Ishikawa (cell line): ENCODE results near the gene PUSL1.
A peak's percentile ranks its signal among the peaks of the same experiment; 100 is the strongest.

Experiments
- CEBPB ChIP-seq: IDR thresholded peaks from 2 replicates; pipeline ENCODE4 v1.6.1; 2012
- CREB1 ChIP-seq: IDR thresholded peaks from 2 replicates; pipeline ENCODE4 v1.6.1; 2012; ENCODE audit warnings: low read depth
- EGR1 ChIP-seq: IDR thresholded peaks from 2 replicates; pipeline ENCODE4 v1.6.1; 2012
- EP300 ChIP-seq: IDR thresholded peaks from 2 replicates; pipeline ENCODE4 v1.6.1; 2012; ENCODE audit warnings: borderline replicate concordance
- FOXM1 ChIP-seq: IDR thresholded peaks from 2 replicates; pipeline ENCODE4 v1.6.1; 2012; ENCODE audit warnings: low read depth, borderline replicate concordance
- NFIC ChIP-seq: IDR thresholded peaks from 2 replicates; pipeline ENCODE4 v1.6.1; 2012
- RAD21 ChIP-seq: IDR thresholded peaks from 2 replicates; pipeline ENCODE4 v1.6.1; 2012; ENCODE audit warnings: low read depth
- REST ChIP-seq: IDR thresholded peaks from 2 replicates; pipeline ENCODE4 v1.6.1; 2012; ENCODE audit warnings: low read depth, mild to moderate bottlenecking
- TAF1 ChIP-seq: IDR thresholded peaks from 2 replicates; pipeline ENCODE4 v1.6.1; 2012; ENCODE audit warnings: low read depth, mild to moderate bottlenecking
- TCF12 ChIP-seq: IDR thresholded peaks from 2 replicates; pipeline ENCODE4 v1.6.1; 2012; ENCODE audit warnings: low read depth
- TEAD4 ChIP-seq: IDR thresholded peaks from 2 replicates; pipeline ENCODE4 v1.6.1; 2012
- YY1 ChIP-seq: IDR thresholded peaks from 2 replicates; pipeline ENCODE4 v1.6.1; 2012; ENCODE audit warnings: low read depth
- ZBTB7A ChIP-seq: IDR thresholded peaks from 2 replicates; pipeline ENCODE4 v1.6.1; 2012; ENCODE audit warnings: low read depth
- TF ChIP-seq, protein P1 (sequence below): IDR thresholded peaks from 2 replicates; pipeline ENCODE4 v1.6.1; 2012

Gene PUSL1

GRCh38 chr1:1321477-1321876, 13.1 kb downstream of the PUSL1 start:
- TF ChIP-seq TEAD4, result no peak
- TF ChIP-seq FOXM1, result no peak

DNA sequence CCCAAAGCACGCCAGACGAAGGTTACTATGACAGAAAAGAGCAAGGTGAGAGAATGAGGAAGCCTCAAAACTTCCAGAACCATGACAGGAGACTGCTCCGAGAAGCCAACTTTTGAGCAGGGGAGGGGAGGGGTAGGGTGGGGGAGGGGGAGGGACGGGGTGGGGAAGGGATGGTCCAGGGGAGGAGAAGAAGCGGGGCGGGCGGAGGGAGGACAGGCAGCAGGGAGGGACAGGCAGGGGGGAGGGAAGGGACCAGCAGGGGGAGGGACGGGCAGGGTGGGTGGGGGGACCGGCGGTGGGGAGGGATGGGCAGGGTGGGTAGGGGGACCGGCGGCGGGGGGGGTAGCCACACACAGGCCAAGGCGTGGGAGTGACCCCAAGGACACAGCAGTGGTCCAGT, 14.0 kb downstream of the PUSL1 start:
- TF ChIP-seq EP300 (no peak), TCF12 (no peak), FOXM1 (no peak), TEAD4 (no peak), NFIC (no peak), YY1 (no peak), CREB1 (no peak), EGR1 (no peak), RAD21 (no peak), TAF1 (no peak), REST (no peak), CEBPB (no peak)
- TF ChIP-seq, protein P1, sequence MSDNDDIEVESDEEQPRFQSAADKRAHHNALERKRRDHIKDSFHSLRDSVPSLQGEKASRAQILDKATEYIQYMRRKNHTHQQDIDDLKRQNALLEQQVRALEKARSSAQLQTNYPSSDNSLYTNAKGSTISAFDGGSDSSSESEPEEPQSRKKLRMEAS, result no peak

DNA sequence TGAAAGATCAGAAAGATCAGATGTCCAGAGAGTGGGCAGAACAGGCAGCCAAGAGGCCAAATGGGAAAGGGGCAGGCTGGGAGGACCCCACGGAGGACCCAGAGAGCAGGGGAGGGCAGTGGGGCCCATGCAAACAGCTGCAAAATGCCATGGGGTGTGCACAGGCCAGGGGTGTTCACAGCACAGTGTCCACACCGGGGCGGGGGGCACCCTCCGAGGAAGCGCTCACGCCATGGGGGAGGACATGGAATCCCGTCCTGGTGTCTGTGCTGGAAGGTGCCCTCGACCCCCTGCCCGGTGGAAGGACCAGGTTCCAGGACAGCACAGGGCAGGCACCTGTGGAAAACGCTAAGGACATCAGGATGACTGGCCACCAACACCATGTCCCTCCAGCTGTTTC, 14.6 kb downstream of the PUSL1 start:
- TF ChIP-seq FOXM1, result no peak
- TF ChIP-seq ZBTB7A, result no peak
- TF ChIP-seq RAD21, result no peak
- no peak for TF ChIP-seq TAF1
- no peak for TF ChIP-seq TEAD4
- TF ChIP-seq TCF12, result no peak
- no peak for TF ChIP-seq YY1
- no peak for TF ChIP-seq EP300
- no peak for TF ChIP-seq REST
- no peak for TF ChIP-seq CEBPB
- TF ChIP-seq EGR1, result no peak
- no peak for TF ChIP-seq CREB1
- TF ChIP-seq, protein P1, result no peak

- TF ChIP-seq RAD21 (no peak), EP300 (no peak), ZBTB7A (0 out of 2 replicates have a peak, but pooled peaks have one; percentile 4)
Measured at GRCh38 chr1:1324084-1324523, 15.7 kb downstream of the PUSL1 start.

DNA sequence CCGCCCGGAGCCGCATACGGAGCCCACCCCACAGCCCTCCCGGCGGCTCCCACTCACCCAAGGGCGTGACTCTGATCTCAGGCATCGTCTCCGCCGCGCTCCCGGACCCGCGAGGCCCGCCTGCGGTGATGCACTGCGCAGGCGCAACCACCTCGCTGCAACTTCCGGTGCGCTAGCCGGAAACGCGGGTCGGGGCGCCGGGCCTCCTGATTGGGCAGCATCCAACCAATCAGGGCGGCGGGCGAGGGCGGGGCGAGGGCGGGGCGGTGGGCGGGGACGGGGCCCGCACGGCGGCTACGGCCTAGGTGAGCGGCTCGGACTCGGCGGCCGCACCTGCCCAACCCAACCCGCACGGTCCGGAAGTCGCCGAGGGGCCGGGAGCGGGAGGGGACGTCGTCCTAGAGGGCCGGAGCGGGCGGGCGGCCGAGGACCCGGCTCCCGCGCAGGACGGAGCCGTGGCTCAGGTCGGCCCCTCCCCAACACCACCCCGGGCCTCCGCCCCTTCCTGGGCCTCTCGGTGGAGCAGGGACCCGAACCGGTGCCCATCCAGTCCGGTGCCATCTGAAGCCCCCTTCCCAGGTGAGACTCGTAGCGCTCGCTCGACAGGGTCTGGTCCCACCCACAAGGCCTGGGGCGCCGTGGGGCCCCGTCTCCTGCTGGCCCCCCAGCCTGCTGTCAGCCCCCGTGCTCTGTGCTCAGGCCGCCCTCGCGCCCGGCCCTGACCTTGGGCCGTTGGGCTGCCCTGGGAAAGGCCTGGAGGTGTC, 16.3 kb downstream of the PUSL1 start, which contains the start of the genes CPTP and INTS11:
Gene CPTP (plus strand): TSS at position 279 of the 764 bp plus-strand sequence. CDS start 2,109 bp downstream, outside the sequence.
Gene INTS11 (minus strand): TSS at position 137 of the 764 bp plus-strand sequence. CDS start 52 bp downstream, at position 85.
- TF ChIP-seq TAF1 (peak; percentile 78; the same call in 1 of the 2 replicates), REST (no peak), CREB1 (peak; percentile 28; the same call in 1 of the 2 replicates), TCF12 (peak; percentile 9; the same call in 1 of the 2 replicates), RAD21 (no peak), ZBTB7A (peak; percentile 30)
- TF ChIP-seq, protein P1, result peak; percentile 66
